ENCODE data around the gene ZDHHC18.

ZDHHC18 gene

DNA sequence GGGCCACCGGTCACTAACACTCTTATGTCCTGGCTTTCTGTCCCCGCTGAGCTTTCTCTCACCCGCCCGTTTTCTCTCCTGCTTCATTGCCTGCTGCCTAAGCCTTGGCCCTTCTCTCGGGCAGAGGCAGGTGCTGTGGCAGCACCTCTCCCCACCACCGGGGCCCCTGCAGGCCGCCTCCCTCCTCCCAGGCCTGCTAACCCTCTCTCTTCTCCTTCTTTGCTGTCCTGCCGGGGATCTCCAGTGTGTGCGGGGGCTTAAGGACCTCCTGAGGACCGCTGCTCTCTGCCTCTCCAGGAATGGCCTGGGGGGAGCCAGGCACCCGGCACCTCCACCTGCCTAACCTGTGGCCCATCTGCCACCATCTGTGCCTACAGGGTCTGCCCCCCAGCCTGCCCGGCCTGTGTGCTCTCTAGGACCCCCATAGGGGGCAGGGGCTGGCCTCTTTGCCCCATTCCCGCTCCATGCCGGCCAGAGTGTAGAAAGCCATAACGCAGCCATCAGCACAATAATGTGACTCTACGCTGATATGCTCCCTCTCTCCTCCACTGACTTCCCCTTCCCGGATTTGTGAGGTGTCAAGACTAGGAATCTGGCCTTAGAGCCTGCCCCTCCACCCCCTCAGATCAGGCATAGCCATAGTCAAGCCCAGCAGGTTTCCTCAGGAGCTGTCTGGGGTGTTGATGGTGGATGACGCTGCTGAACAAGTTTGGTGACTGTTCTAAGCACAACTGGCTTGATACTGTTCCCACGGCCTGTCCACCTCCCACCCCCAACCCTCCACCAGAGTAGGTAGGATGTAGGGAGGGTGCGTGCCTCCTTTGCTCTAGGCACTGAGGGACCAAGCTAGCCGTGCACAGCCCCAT, 30.3 kb downstream of the ZDHHC18 start:
- TF ChIP-seq, protein P1, sequence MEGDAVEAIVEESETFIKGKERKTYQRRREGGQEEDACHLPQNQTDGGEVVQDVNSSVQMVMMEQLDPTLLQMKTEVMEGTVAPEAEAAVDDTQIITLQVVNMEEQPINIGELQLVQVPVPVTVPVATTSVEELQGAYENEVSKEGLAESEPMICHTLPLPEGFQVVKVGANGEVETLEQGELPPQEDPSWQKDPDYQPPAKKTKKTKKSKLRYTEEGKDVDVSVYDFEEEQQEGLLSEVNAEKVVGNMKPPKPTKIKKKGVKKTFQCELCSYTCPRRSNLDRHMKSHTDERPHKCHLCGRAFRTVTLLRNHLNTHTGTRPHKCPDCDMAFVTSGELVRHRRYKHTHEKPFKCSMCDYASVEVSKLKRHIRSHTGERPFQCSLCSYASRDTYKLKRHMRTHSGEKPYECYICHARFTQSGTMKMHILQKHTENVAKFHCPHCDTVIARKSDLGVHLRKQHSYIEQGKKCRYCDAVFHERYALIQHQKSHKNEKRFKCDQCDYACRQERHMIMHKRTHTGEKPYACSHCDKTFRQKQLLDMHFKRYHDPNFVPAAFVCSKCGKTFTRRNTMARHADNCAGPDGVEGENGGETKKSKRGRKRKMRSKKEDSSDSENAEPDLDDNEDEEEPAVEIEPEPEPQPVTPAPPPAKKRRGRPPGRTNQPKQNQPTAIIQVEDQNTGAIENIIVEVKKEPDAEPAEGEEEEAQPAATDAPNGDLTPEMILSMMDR (IDR thresholded peaks at IDR 0.05; ENCODE audit: low read depth, low read length): no peak
- H3K4me3 ChIP-seq (ENCODE audit: low read depth, low read length): no peak overlapping the region
- no peak for DNase-seq (ENCODE audit: low read depth, low spot score)
- in situ Hi-C loops (cut with HindIII; ENCODE audit: low sequenced_read_pairs): no loop called here

DNA sequence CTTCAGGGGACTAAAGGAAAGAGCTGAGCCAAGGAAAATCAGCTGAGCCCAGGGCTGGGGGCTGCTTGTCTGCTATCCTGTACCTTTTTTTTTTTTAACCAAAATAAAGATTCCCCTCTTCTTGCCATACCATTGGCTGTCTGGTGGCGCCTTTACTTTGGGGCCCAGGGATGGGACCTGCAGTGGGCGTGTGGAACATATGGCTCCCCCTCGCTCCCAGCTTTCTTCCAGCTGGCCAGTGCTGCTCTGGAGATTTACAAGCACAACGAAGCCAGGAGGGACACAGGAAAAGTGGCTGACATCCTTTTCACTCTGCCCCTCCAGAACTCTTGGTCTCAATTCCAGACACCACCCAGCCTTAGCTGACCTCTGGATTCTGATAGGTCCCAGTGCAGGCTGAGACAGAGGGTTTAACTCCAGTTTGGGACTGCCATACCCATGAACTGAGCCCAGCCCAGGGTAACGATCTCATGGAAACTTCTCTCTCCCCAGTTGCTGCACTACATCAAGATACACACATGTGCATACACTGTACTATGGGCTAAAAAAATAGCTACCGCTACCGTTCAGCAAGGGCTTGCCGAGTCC, 31.1 kb downstream of the ZDHHC18 start:
- no peak for DNase-seq (ENCODE audit: low read depth, low spot score)
- H3K4me3 ChIP-seq (ENCODE audit: low read depth, low read length): no peak overlapping the region
- TF ChIP-seq, protein P1 (IDR thresholded peaks at IDR 0.05; ENCODE audit: low read depth, low read length): no peak
- in situ Hi-C loops (cut with HindIII; ENCODE audit: low sequenced_read_pairs): no loop called here

DNA sequence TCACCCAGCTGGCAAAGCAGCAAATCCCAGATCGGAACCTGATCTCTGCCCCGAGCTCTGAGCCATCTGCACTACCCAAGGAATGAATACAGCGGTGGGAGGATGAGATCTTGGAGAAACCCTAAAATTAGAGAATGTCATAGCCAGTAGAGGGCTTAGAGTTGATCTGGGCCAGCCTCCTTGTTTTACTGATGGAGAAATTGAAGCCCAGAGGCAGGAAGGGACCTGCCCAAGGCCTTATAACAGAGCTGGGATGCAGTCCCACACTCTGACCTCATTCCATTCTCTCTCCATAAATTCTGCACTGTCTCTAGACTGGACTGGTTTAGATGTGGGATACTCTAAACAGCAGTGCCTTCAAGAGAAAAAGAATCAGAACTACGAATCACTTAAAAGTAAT, 31.7 kb downstream of the ZDHHC18 start:
- TF ChIP-seq, protein P1 (IDR thresholded peaks at IDR 0.05; ENCODE audit: low read depth, low read length): no peak
- H3K4me3 ChIP-seq (ENCODE audit: low read depth, low read length): no peak overlapping the region
- no peak for DNase-seq (ENCODE audit: low read depth, low spot score)
- in situ Hi-C loops (cut with HindIII; ENCODE audit: low sequenced_read_pairs): no loop called here

DNA sequence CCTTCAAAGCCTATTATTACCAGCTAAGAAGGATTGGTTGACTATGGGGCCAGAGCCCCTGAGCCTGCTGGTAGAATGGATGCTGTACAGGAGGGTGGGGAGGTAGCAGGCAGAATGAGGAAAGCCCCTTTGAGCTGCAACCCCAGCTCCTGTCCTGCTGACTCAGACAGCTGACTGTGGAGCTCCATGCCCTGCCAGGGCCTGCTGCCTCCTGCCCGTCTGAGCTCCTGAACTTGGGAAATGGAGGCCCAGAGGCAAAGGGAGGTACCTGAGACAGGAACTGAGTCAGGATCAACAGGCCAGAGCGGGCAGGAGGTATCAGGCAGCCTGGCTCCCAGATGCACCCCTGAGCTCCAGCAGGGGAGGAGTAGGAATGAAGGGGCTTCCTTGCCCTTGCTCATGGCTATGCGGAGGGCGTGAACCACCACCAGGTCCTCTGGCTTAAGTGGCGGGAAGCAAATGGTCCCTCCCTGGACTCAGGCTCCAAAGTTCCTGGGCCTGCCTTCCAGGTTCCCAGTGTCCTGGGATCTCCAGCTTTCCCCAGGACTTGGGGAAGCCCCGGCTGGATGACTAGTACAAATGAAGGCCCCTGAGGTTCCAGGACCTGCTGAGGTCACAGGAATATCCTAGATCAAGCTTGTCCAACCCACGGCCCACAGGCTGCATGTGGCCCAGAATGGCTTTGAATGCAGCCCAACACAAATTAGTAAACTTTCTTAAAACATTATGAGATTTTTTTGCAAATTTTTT, 32.6 kb downstream of the ZDHHC18 start:
- no peak for DNase-seq (ENCODE audit: low read depth, low spot score)
- in situ Hi-C loops (cut with HindIII; ENCODE audit: low sequenced_read_pairs): no loop called here
- TF ChIP-seq, protein P1 (IDR thresholded peaks at IDR 0.05; ENCODE audit: low read depth, low read length): no peak
- H3K4me3 ChIP-seq (ENCODE audit: low read depth, low read length): no peak overlapping the region

DNA sequence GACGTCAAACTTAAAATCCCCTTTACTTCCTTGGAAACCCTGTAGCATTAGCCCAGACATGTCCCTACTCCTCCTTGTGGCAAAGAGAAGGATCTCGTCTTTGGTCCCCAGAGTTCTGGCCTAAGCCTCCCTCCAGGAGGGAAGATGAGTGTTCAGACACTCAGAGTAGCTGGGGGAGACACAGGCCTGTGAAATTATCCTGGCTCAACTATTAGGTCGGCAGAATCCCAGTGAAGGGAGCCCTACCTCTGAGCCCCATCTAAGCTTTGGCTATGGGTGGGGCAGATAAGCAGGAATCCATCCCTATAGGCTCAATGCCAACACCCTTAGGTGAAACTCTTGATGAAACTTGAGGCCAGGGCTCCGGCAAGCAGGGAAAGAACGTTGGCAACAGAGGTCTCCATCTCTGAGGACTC, 34.8 kb downstream of the ZDHHC18 start:
- no peak overlapping the region for H3K4me3 ChIP-seq (ENCODE audit: low read depth, low read length)
- in situ Hi-C loops (cut with HindIII; ENCODE audit: low sequenced_read_pairs): no loop called here
- DNase-seq (ENCODE audit: low read depth, low spot score): peak; percentile 47
- TF ChIP-seq, protein P1 (IDR thresholded peaks at IDR 0.05; ENCODE audit: low read depth, low read length): peak; percentile 46

DNA sequence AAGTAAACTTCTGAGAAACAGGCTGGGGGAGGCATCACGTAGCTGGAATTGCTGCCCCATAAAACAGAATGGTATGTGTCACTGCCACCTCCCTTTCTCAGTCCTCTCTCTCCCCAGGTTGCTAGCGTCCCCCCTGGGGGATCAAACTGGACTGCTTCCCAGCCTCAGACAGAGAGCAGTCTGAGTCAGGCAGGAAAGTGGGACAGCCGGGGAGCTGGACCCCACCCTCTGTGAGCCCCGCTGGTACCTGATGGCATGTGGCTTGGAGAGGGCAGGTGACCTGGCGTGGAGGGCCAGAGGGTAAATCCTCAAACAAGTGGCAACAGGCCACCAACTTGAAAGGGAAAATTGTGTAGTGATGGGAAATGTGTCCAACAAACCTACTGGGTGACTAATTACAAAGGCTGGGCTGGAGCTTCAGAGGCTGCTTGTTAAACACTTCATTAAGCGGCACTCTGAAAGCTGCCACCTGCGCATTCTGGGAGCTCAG, 35.4 kb downstream of the ZDHHC18 start:
- TF ChIP-seq, protein P1 (IDR thresholded peaks at IDR 0.05; ENCODE audit: low read depth, low read length): no peak
- no peak for DNase-seq (ENCODE audit: low read depth, low spot score)
- H3K4me3 ChIP-seq (ENCODE audit: low read depth, low read length): no peak overlapping the region
- in situ Hi-C loops (cut with HindIII; ENCODE audit: low sequenced_read_pairs): no loop called here

All from astrocyte of the spinal cord (primary cell).